ENCODE results near the gene HNRNPUL1. TPM values are rescaled to one million over a fixed set of nuclear protein-coding genes. Genes with fewer than 3 reads are reported as not detected.

The HNRNPUL1 gene
- total RNA-seq, 1 experiment from 2014 or later = 315 TPM

- Histone ChIP-seq H2BK20ac (ENCODE audit: low read depth, low read length, poor library complexity, severe bottlenecking) (no peak overlapping the region), H3K27me3 (ENCODE audit: insufficient read depth, low read length) (no peaks in the 10 kb centered on the region), H3K4me1 (ENCODE audit: insufficient read depth, low read length) (no peaks in the 10 kb centered on the region)
Measured at GRCh38 chr19:41245843-41246242, 18.3 kb upstream of the HNRNPUL1 start.

More at GRCh38 chr19:41245843-41246242, 18.3 kb upstream of the HNRNPUL1 start:
- Mint-ChIP-seq H3K27ac (no peak overlapping the region), H3K4me1 (peaks cover 0 to 4% of the 10 kb centered on the region in 2 experiments; a peak in 1 of 4 replicates), H3K27me3 (ENCODE audit: low read depth) (no peaks in the 10 kb centered on the region), H3K4me3 (no peak overlapping the region), H3K36me3 (ENCODE audit: insufficient read depth in 1 of 3, low read depth in 3 of 3) (peaks cover 16 to 52% (median 45%) of the 10 kb centered on the region in 3 experiments; a peak in 6 of 7 replicates), H3K9me3 (peaks cover 0 to 3% of the 10 kb centered on the region in 2 experiments; a peak in 2 of 5 replicates)
- WGBS (ENCODE audit: extremely low coverage, insufficient read length, low lambda C conversion rate) = no CpG with 5 or more reads among the region's 3 CpGs
- Histone ChIP-seq H3T11ph (ENCODE audit: low read length) (no peak overlapping the region), H2AK5ac (ENCODE audit: insufficient read length, low read length) (no peak overlapping the region), H3K56ac (ENCODE audit: insufficient read length, low read depth, low read length) (no peak overlapping the region), H3K27ac (ENCODE audit: insufficient read length, low read depth, low read length) (no peak overlapping the region), H2BK15ac (ENCODE audit: low read depth, low read length) (no peak overlapping the region), H4K8ac (replicated peaks; ENCODE audit: insufficient read length, low read depth, low read length) (no peak overlapping the region), H3K4ac (ENCODE audit: low read depth, low read length) (no peak overlapping the region), H3K4me2 (ENCODE audit: insufficient read depth, insufficient read length, low read length) (no peak overlapping the region), H2AFZ (ENCODE audit: low read length) (no peak overlapping the region), H3K9ac (ENCODE audit: extremely low read depth, insufficient read length, low read length) (no peak overlapping the region), H2BK5ac (ENCODE audit: insufficient read length, low read length) (no peak overlapping the region), H3K9me3 (ENCODE audit: control insufficient read depth, low read depth, low read length) (no peaks in the 10 kb centered on the region), H2BK12ac (ENCODE audit: insufficient read length, low read depth, low read length) (no peak overlapping the region), H3K18ac (ENCODE audit: insufficient read length, low read depth, low read length) (no peak overlapping the region), H3K14ac (ENCODE audit: insufficient read depth, low read length) (no peak overlapping the region), H3K79me2 (ENCODE audit: insufficient read depth, low read length) (no peaks in the 10 kb centered on the region; the same call in 1 of the 2 replicates), H4K91ac (ENCODE audit: insufficient read length, low read depth, low read length) (no peak overlapping the region), H4K20me1 (ENCODE audit: control insufficient read depth, insufficient read depth, insufficient read length) (no peaks in the 10 kb centered on the region), H3K79me1 (ENCODE audit: insufficient read depth, low read depth, low read length, poor library complexity, severe bottlenecking) (no peaks in the 10 kb centered on the region), H4K5ac (ENCODE audit: insufficient read length, low read depth, low read length) (no peak overlapping the region), H3K23me2 (ENCODE audit: insufficient read length, low read depth, low read length, poor library complexity, severe bottlenecking) (no peaks in the 10 kb centered on the region), H2BK120ac (ENCODE audit: low read depth, low read length, poor library complexity, severe bottlenecking) (no peak overlapping the region), H3K23ac (ENCODE audit: insufficient read length, low read depth, low read length) (no peak overlapping the region)
- TF ChIP-seq, protein P1, sequence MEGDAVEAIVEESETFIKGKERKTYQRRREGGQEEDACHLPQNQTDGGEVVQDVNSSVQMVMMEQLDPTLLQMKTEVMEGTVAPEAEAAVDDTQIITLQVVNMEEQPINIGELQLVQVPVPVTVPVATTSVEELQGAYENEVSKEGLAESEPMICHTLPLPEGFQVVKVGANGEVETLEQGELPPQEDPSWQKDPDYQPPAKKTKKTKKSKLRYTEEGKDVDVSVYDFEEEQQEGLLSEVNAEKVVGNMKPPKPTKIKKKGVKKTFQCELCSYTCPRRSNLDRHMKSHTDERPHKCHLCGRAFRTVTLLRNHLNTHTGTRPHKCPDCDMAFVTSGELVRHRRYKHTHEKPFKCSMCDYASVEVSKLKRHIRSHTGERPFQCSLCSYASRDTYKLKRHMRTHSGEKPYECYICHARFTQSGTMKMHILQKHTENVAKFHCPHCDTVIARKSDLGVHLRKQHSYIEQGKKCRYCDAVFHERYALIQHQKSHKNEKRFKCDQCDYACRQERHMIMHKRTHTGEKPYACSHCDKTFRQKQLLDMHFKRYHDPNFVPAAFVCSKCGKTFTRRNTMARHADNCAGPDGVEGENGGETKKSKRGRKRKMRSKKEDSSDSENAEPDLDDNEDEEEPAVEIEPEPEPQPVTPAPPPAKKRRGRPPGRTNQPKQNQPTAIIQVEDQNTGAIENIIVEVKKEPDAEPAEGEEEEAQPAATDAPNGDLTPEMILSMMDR (conservative IDR thresholded peaks at IDR 0.05) = no peak
- no peak for DNase-seq

Measured in H9 (cell line).